H9 (cell line): ENCODE data around the gene AKAP17A. TPM values are rescaled to one million over a fixed set of nuclear protein-coding genes. Genes with fewer than 3 reads are reported as not detected.
"Not testable (repeated sequence)": the region's sequence is repeated elsewhere in the genome, so short reads cannot be mapped to it uniquely, and the experiment has no call there.

Experiments
- DNase-seq: peaks from one replicate; pipeline ENCODE4 v3.0.0-alpha.2; 2017
- H2AFZ ChIP-seq: one replicate; pipeline ENCODE4 v1.6.1; 2013; ENCODE audit warnings: mild to moderate bottlenecking, low read length, control low read depth, moderate library complexity
- H2AK5ac ChIP-seq: 2 replicates; pipeline ENCODE4 v1.6.1; 2013; ENCODE audit warnings: low read length, control low read depth, mixed read lengths; ENCODE audit not compliant: insufficient read length
- H2BK120ac ChIP-seq: one replicate; pipeline ENCODE4 v1.6.1; 2013; ENCODE audit warnings: low read depth, mild to moderate bottlenecking, low read length, control low read depth, inconsistent platforms; ENCODE audit not compliant: poor library complexity, severe bottlenecking
- H2BK12ac ChIP-seq: 2 replicates; pipeline ENCODE4 v1.6.1; 2013; ENCODE audit warnings: low read length, control low read depth, mixed read lengths, low read depth; ENCODE audit not compliant: insufficient read length
- H2BK15ac ChIP-seq: 2 replicates; pipeline ENCODE4 v1.6.1; 2013; ENCODE audit warnings: low read depth, low read length, control low read depth
- H2BK20ac ChIP-seq: one replicate; pipeline ENCODE4 v1.6.1; 2013; ENCODE audit warnings: low read depth, mild to moderate bottlenecking, low read length, control low read depth, inconsistent platforms; ENCODE audit not compliant: poor library complexity, severe bottlenecking
- H2BK5ac ChIP-seq: 2 replicates; pipeline ENCODE4 v1.6.1; 2013; ENCODE audit warnings: low read length, control low read depth, mixed read lengths; ENCODE audit not compliant: insufficient read length
- H3K14ac ChIP-seq: 2 replicates; pipeline ENCODE4 v1.6.1; 2013; ENCODE audit warnings: low read length, control low read depth; ENCODE audit not compliant: insufficient read depth
- H3K18ac ChIP-seq: 2 replicates; pipeline ENCODE4 v1.6.1; 2013; ENCODE audit warnings: low read depth, mild to moderate bottlenecking, mixed read lengths, low read length, control low read depth; ENCODE audit not compliant: insufficient read length
- H3K23ac ChIP-seq: 2 replicates; pipeline ENCODE4 v1.6.1; 2013; ENCODE audit warnings: low read length, control low read depth, mixed read lengths, low read depth; ENCODE audit not compliant: insufficient read length
- H3K23me2 ChIP-seq: 2 replicates; pipeline ENCODE4 v1.6.1; 2013; ENCODE audit warnings: low read depth, mild to moderate bottlenecking, mixed read lengths, low read length, control low read depth; ENCODE audit not compliant: insufficient read length, poor library complexity, severe bottlenecking
- H3K27ac ChIP-seq: 2 replicates; pipeline ENCODE4 v1.5.1; 2013; ENCODE audit warnings: low read length, control low read depth, mixed read lengths, low read depth; ENCODE audit not compliant: insufficient read length
- H3K27me3 ChIP-seq: 2 replicates; pipeline ENCODE4 v1.6.1; 2013; ENCODE audit warnings: low read length, control low read depth, inconsistent platforms; ENCODE audit not compliant: insufficient read depth
- H3K4ac ChIP-seq: 2 replicates; pipeline ENCODE4 v1.6.1; 2013; ENCODE audit warnings: low read depth, mild to moderate bottlenecking, control low read depth, inconsistent platforms, low read length, moderate library complexity
- H3K4me1 ChIP-seq: 2 replicates; pipeline ENCODE4 v1.6.1; 2013; ENCODE audit warnings: low read length, control low read depth, inconsistent platforms; ENCODE audit not compliant: insufficient read depth
- H3K4me2 ChIP-seq: 2 replicates; pipeline ENCODE4 v1.6.1; 2013; ENCODE audit warnings: low read length, control low read depth, mixed read lengths; ENCODE audit not compliant: insufficient read length, insufficient read depth
- H3K56ac ChIP-seq: 2 replicates; pipeline ENCODE4 v1.6.1; 2013; ENCODE audit warnings: low read depth, mild to moderate bottlenecking, mixed read lengths, low read length, control low read depth; ENCODE audit not compliant: insufficient read length
- H3K79me1 ChIP-seq: 2 replicates; pipeline ENCODE4 v1.6.1; 2013; ENCODE audit warnings: low read depth, mild to moderate bottlenecking, moderate library complexity, low read length, control low read depth, inconsistent platforms; ENCODE audit not compliant: insufficient read depth, poor library complexity, severe bottlenecking
- H3K79me2 ChIP-seq: 2 replicates; pipeline ENCODE4 v1.6.1; 2013; ENCODE audit warnings: low read length, control low read depth, inconsistent platforms; ENCODE audit not compliant: insufficient read depth
- H3K9ac ChIP-seq: 2 replicates; pipeline ENCODE4 v1.6.1; 2013; ENCODE audit warnings: low read length, control low read depth, mixed read lengths; ENCODE audit not compliant: insufficient read length; ENCODE audit errors: extremely low read depth
- H3K9me3 ChIP-seq: one replicate; pipeline ENCODE4 v1.6.1; 2013; ENCODE audit warnings: low read depth, low read length, inconsistent platforms; ENCODE audit not compliant: control insufficient read depth
- H3T11ph ChIP-seq: one replicate; pipeline ENCODE4 v1.6.1; 2013; ENCODE audit warnings: mild to moderate bottlenecking, low read length, control low read depth, inconsistent platforms
- H4K20me1 ChIP-seq: one replicate; pipeline ENCODE4 v1.6.1; 2013; ENCODE audit not compliant: control insufficient read depth, insufficient read length, insufficient read depth
- H4K5ac ChIP-seq: 2 replicates; pipeline ENCODE4 v1.6.1; 2013; ENCODE audit warnings: low read depth, mild to moderate bottlenecking, mixed read lengths, low read length, control low read depth; ENCODE audit not compliant: insufficient read length
- H4K8ac ChIP-seq: replicated peaks from 2 replicates; pipeline ENCODE4 v1.6.1; 2013; ENCODE audit warnings: low read length, control low read depth, mixed read lengths, low read depth; ENCODE audit not compliant: insufficient read length
- H4K91ac ChIP-seq: 2 replicates; pipeline ENCODE4 v1.6.1; 2013; ENCODE audit warnings: low read depth, mild to moderate bottlenecking, moderate library complexity, mixed read lengths, low read length, control low read depth; ENCODE audit not compliant: insufficient read length
- H3K27ac Mint-ChIP-seq, 3 experiments: 2 replicates in 2 of 3; 3 replicates in 1 of 3; pipeline ENCODE4 v1.8.0; 2020 to 2021; ENCODE audit warnings: mixed read lengths in 3 of 3, mild to moderate bottlenecking in 1 of 3, moderate library complexity in 1 of 3
- H3K27me3 Mint-ChIP-seq: 2 replicates; pipeline ENCODE4 v1.8.0; 2021; ENCODE audit warnings: low read depth, mild to moderate bottlenecking, moderate library complexity, mixed read lengths
- H3K36me3 Mint-ChIP-seq, 3 experiments: 2 replicates in 2 of 3; 3 replicates in 1 of 3; pipeline ENCODE4 v1.8.0; 2020 to 2021; ENCODE audit warnings: low read depth in 3 of 3, mixed read lengths in 3 of 3; ENCODE audit not compliant: insufficient read depth in 1 of 3
- H3K4me1 Mint-ChIP-seq, 2 experiments: 2 replicates each; pipeline ENCODE4 v1.8.0; 2020; ENCODE audit warnings: mixed read lengths in 2 of 2
- H3K4me3 Mint-ChIP-seq, 2 experiments: 2 replicates in 1 of 2; 3 replicates in 1 of 2; pipeline ENCODE4 v1.8.0; 2020 to 2021; ENCODE audit warnings: mild to moderate bottlenecking in 2 of 2, mixed read lengths in 2 of 2, moderate library complexity in 1 of 2
- H3K9me3 Mint-ChIP-seq, 2 experiments: 2 replicates in 1 of 2; 3 replicates in 1 of 2; pipeline ENCODE4 v1.8.0; 2020; ENCODE audit warnings: mild to moderate bottlenecking in 2 of 2, mixed read lengths in 2 of 2, moderate library complexity in 1 of 2
- CTCF ChIP-seq: fragments of 200-600 bp; sonication (generic); conservative IDR thresholded peaks from 3 replicates; pipeline ENCODE4 v1.8.0; 2021; ENCODE audit warnings: antibody characterized with exemption, mild to moderate bottlenecking
- WGBS: extraction: QIAGEN DNeasy Blood & Tissue Kit; methylation state at CpG from one replicate; pipeline ENCODE4 v1.1.7; 2013; ENCODE audit warnings: missing lambda C conversion rate, low lambda C conversion rate, mixed read lengths; ENCODE audit not compliant: insufficient read length; ENCODE audit errors: extremely low coverage; 5-methylcytosine and 5-hydroxymethylcytosine counted together
- total RNA-seq: library from RNA; stranded (reverse); gene quantifications from 2 replicates; pipeline ENCODE4 v1.2.1, GENCODE V29; 2021

Gene AKAP17A
- total RNA-seq, 1 experiment from 2014 or later, result 39.7 TPM

- Mint-ChIP-seq H3K36me3 (peaks cover 0 to 5% (median 0%) of the 10 kb centered on the region in 3 experiments; a peak in 1 of 7 replicates), H3K4me1 (peaks cover 2 to 3% of the 10 kb centered on the region in 2 experiments; a peak in 2 of 4 replicates), H3K27ac (no peak overlapping the region), H3K4me3 (no peak overlapping the region), H3K9me3 (peaks cover 6 to 10% of the 10 kb centered on the region in 2 experiments; a peak in 4 of 5 replicates), H3K27me3 (peaks cover 9% of the 10 kb centered on the region)
- H3K4me2 ChIP-seq, result no peak overlapping the region
- H4K20me1 ChIP-seq, result no peaks in the 10 kb centered on the region
- no peak overlapping the region for H4K8ac ChIP-seq
- H2BK15ac ChIP-seq, result no peak overlapping the region
- H3T11ph ChIP-seq, result no peak overlapping the region
- no peak overlapping the region for H3K9ac ChIP-seq
- H2BK20ac ChIP-seq, result no peak overlapping the region
- no peak for DNase-seq
- no CpG with 5 or more reads among the region's 6 CpGs for WGBS
- no peak for TF ChIP-seq CTCF
- H3K79me1 ChIP-seq, result no peaks in the 10 kb centered on the region
- no peaks in the 10 kb centered on the region for H3K23me2 ChIP-seq
- H2BK12ac ChIP-seq, result no peak overlapping the region
- no peaks in the 10 kb centered on the region for H3K27me3 ChIP-seq
- H3K27ac ChIP-seq, result no peak overlapping the region
- no peaks in the 10 kb centered on the region for H3K79me2 ChIP-seq
- H3K18ac ChIP-seq, result no peak overlapping the region
- no peak overlapping the region for H3K23ac ChIP-seq
- H3K14ac ChIP-seq, result no peak overlapping the region
- H2BK120ac ChIP-seq, result no peak overlapping the region
- no peaks in the 10 kb centered on the region for H3K4me1 ChIP-seq
- no peak overlapping the region for H4K5ac ChIP-seq
- no peak overlapping the region for H3K56ac ChIP-seq
- H3K4ac ChIP-seq, result no peak overlapping the region
- H2BK5ac ChIP-seq, result no peak overlapping the region
- no peak overlapping the region for H4K91ac ChIP-seq
- no peaks in the 10 kb centered on the region for H3K9me3 ChIP-seq
- H2AFZ ChIP-seq, result no peak overlapping the region
- no peak overlapping the region for H2AK5ac ChIP-seq
Observed at GRCh38 chrX:1555370-1555769, 36.0 kb upstream of the AKAP17A start.

GRCh38 chrX:1557442-1557841, 34.0 kb upstream of the AKAP17A start:
- not testable (repeated sequence) for H4K91ac ChIP-seq, H3K79me1 ChIP-seq, H3K27me3 Mint-ChIP-seq, H3K23me2 ChIP-seq, H3K4me3 Mint-ChIP-seq, H2AFZ ChIP-seq, H2BK20ac ChIP-seq, H4K8ac ChIP-seq, H2BK120ac ChIP-seq, H3T11ph ChIP-seq, H3K9me3 ChIP-seq, H2AK5ac ChIP-seq, H3K27ac Mint-ChIP-seq, H2BK12ac ChIP-seq, H3K27ac ChIP-seq, H3K4me1 Mint-ChIP-seq, H3K14ac ChIP-seq, H2BK5ac ChIP-seq, H3K9me3 Mint-ChIP-seq, DNase-seq, H3K4me2 ChIP-seq, H3K18ac ChIP-seq, H3K4ac ChIP-seq, H3K79me2 ChIP-seq, H3K27me3 ChIP-seq, H3K4me1 ChIP-seq, H3K56ac ChIP-seq, H3K36me3 Mint-ChIP-seq, H4K5ac ChIP-seq, H2BK15ac ChIP-seq, H3K23ac ChIP-seq, H3K9ac ChIP-seq, H4K20me1 ChIP-seq
